WERI-Rb-1 (cell line): ENCODE data around the gene SERPINA10.

Source experiments
- DNase-seq: peaks from one replicate; pipeline ENCODE4 v3.0.0-alpha.2; 2020
- H3K27ac ChIP-seq: fragments of 250-450 bp; sonication (Bioruptor Pico); 2 replicates; pipeline ENCODE4 v1.5.1; 2020; ENCODE audit warnings: mild to moderate bottlenecking, moderate library complexity
- H3K27me3 ChIP-seq: fragments of 250-450 bp; sonication (Bioruptor Pico); 2 replicates; pipeline ENCODE4 v1.5.1; 2021; ENCODE audit warnings: mild to moderate bottlenecking, low read depth, moderate library complexity; ENCODE audit not compliant: insufficient read depth, severe bottlenecking
- H3K36me3 ChIP-seq: fragments of 250-450 bp; sonication (Bioruptor Pico); 2 replicates; pipeline ENCODE4 v1.5.1; 2020; ENCODE audit warnings: mild to moderate bottlenecking, moderate library complexity
- H3K4me3 ChIP-seq: 2 replicates; pipeline ENCODE4 v1.5.1; 2011; ENCODE audit warnings: low read depth, mild to moderate bottlenecking, control low read depth, low read length
- H3K9me3 ChIP-seq: fragments of 250-450 bp; sonication (Bioruptor Pico); 2 replicates; pipeline ENCODE4 v1.5.1; 2021; ENCODE audit warnings: mild to moderate bottlenecking, moderate library complexity; ENCODE audit not compliant: severe bottlenecking
- TF ChIP-seq, protein P1 (sequence below): IDR thresholded peaks from 2 replicates; pipeline ENCODE4 v1.5.1; 2011; ENCODE audit warnings: low read depth, mild to moderate bottlenecking, control low read depth, inconsistent platforms, low read length

The SERPINA10 gene

DNA sequence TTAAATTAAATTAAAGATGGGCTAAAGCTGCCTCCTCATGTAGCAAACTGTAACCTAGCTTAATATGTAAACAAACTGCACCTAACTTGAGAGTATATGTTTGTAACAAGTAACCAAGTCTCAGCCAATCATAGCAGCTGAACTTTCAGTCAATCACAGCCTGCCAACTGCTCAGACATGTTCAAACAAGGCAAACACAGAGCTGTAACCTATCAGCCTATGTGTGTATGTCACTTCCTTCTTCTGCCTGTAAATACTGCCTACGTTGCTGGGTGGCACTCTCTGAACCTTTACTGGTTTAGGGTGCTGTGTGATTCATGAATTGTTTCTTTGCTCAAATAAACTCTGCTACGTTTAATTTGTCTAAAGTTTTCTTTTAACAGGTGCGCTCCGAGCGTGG is 27.2 kb upstream of the SERPINA10 start:
- Histone ChIP-seq H3K27ac (no peak overlapping the region), H3K9me3 (peaks cover 3% of the 10 kb centered on the region), H3K27me3 (no peaks in the 10 kb centered on the region), H3K36me3 (no peaks in the 10 kb centered on the region), H3K4me3 (no peak overlapping the region)
- no peak for DNase-seq
- TF ChIP-seq, protein P1, sequence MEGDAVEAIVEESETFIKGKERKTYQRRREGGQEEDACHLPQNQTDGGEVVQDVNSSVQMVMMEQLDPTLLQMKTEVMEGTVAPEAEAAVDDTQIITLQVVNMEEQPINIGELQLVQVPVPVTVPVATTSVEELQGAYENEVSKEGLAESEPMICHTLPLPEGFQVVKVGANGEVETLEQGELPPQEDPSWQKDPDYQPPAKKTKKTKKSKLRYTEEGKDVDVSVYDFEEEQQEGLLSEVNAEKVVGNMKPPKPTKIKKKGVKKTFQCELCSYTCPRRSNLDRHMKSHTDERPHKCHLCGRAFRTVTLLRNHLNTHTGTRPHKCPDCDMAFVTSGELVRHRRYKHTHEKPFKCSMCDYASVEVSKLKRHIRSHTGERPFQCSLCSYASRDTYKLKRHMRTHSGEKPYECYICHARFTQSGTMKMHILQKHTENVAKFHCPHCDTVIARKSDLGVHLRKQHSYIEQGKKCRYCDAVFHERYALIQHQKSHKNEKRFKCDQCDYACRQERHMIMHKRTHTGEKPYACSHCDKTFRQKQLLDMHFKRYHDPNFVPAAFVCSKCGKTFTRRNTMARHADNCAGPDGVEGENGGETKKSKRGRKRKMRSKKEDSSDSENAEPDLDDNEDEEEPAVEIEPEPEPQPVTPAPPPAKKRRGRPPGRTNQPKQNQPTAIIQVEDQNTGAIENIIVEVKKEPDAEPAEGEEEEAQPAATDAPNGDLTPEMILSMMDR = no peak

GRCh38 chr14:94317259-94317658 is 24.2 kb upstream of the SERPINA10 start:
- no peaks in the 10 kb centered on the region for H3K27me3 ChIP-seq
- no peak overlapping the region for H3K27ac ChIP-seq
- H3K9me3 ChIP-seq = peaks cover 3% of the 10 kb centered on the region
- TF ChIP-seq, protein P1 = no peak
- H3K36me3 ChIP-seq = no peaks in the 10 kb centered on the region
- DNase-seq = peak; percentile 54
- no peak overlapping the region for H3K4me3 ChIP-seq

GRCh38 chr14:94316692-94317091 is 23.6 kb upstream of the SERPINA10 start:
- Histone ChIP-seq H3K4me3 (no peak overlapping the region), H3K27me3 (no peaks in the 10 kb centered on the region), H3K27ac (no peak overlapping the region), H3K36me3 (no peaks in the 10 kb centered on the region), H3K9me3 (peaks cover 3% of the 10 kb centered on the region)
- TF ChIP-seq, protein P1 = no peak
- no peak for DNase-seq

DNA sequence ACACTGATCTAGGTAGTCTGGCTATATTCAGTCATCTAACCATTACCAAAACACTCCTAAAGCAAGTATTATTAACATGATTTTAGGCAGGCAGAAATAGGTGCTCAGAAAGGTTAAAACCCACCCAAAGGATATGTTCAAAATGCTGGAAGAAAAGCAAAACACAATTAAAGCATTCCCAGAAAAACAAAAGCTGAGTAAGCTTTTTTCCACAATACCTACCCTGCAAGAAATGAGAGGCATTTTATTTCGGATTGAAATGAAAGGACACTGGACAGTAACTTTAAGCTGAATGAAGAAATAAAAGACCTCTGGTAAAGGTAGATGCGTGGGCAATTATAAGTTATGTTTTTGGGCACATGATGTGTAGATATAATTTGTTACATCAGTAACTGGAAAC is 21.8 kb upstream of the SERPINA10 start:
- TF ChIP-seq, protein P1 = no peak
- no peak for DNase-seq

GRCh38 chr14:94313991-94314655 is 21.1 kb upstream of the SERPINA10 start:
- H3K9me3 ChIP-seq = peaks cover 3% of the 10 kb centered on the region
- no peaks in the 10 kb centered on the region for H3K36me3 ChIP-seq
- TF ChIP-seq, protein P1 = no peak
- H3K27me3 ChIP-seq = no peaks in the 10 kb centered on the region
- H3K27ac ChIP-seq = no peak overlapping the region
- no peak overlapping the region for H3K4me3 ChIP-seq
- no peak for DNase-seq

More for the DNA sequence above, 21.8 kb upstream of the SERPINA10 start:
- H3K4me3 ChIP-seq = no peak overlapping the region
- H3K27ac ChIP-seq = no peak overlapping the region
- no peaks in the 10 kb centered on the region for H3K36me3 ChIP-seq
- no peaks in the 10 kb centered on the region for H3K27me3 ChIP-seq
- peaks cover 3% of the 10 kb centered on the region for H3K9me3 ChIP-seq
